HEK293T (cell line): ENCODE measurements around the gene VDAC1.

Experiments used
- BHLHE40 ChIP-seq: fragments of 450-650 bp; IDR thresholded peaks from 2 replicates; pipeline ENCODE4 v1.6.1; 2016; ENCODE audit warnings: mild to moderate bottlenecking, moderate library complexity, borderline replicate concordance
- CTBP1 ChIP-seq: fragments of 450-650 bp; IDR thresholded peaks from 2 replicates; pipeline ENCODE4 v1.6.1; 2016; ENCODE audit warnings: borderline replicate concordance
- ELF4 ChIP-seq: fragments of 450-650 bp; IDR thresholded peaks from 2 replicates; pipeline ENCODE4 v1.6.1; 2017; ENCODE audit warnings: antibody characterized with exemption
- FOXA1 ChIP-seq: fragments of 450-650 bp; IDR thresholded peaks from 2 replicates; pipeline ENCODE4 v1.6.1; 2016; ENCODE audit warnings: mild to moderate bottlenecking
- SP1 ChIP-seq: fragments of 450-650 bp; IDR thresholded peaks from 2 replicates; pipeline ENCODE4 v1.6.1; 2017
- TF ChIP-seq, protein P1 (sequence below): fragments of 450-650 bp; IDR thresholded peaks from 2 replicates; pipeline ENCODE4 v1.6.1; 2016

DNA sequence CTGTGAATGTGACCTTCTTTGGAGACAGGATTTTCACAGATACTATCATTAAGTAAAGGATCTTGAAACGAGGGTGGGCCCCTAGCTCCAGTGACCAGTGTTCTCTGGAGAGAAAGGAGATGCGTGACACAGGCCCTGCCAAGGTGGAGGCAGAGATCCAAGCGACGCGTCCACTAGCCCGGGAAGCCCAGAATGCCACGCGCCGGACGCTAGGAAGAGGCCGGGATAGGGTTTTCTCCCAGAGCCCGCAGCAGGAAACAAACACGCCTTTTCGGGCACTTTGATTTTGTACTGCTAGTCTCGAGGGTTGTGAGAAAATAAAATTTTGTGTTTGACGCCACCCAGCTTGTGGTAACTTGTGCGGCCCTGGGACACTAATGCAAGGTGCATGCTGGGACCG, 29.6 kb upstream of the VDAC1 start:
- TF ChIP-seq BHLHE40 (no peak), FOXA1 (no peak), SP1 (no peak), ELF4 (no peak), CTBP1 (no peak)
- TF ChIP-seq, protein P1, sequence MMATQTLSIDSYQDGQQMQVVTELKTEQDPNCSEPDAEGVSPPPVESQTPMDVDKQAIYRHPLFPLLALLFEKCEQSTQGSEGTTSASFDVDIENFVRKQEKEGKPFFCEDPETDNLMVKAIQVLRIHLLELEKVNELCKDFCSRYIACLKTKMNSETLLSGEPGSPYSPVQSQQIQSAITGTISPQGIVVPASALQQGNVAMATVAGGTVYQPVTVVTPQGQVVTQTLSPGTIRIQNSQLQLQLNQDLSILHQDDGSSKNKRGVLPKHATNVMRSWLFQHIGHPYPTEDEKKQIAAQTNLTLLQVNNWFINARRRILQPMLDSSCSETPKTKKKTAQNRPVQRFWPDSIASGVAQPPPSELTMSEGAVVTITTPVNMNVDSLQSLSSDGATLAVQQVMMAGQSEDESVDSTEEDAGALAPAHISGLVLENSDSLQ = no peak
